Endodermal cell (in vitro differentiated cells): ENCODE measurements around the gene CDC42EP1. TPM values are rescaled to one million over a fixed set of nuclear protein-coding genes. Genes with fewer than 3 reads are reported as not detected.
"Not testable (repeated sequence)": the region's sequence is repeated elsewhere in the genome, so short reads cannot be mapped to it uniquely, and the experiment has no call there.

ENCODE experiments used
- DNase-seq: peaks from one replicate; pipeline ENCODE4 v3.0.0-alpha.2; 2017
- H3K27ac ChIP-seq: 2 replicates; pipeline ENCODE4 v1.5.1; 2013; ENCODE audit warnings: mild to moderate bottlenecking, low read depth, low read length, moderate library complexity
- H3K27me3 ChIP-seq: 2 replicates; pipeline ENCODE4 v1.6.1; 2013; ENCODE audit warnings: mild to moderate bottlenecking, low read length, moderate library complexity; ENCODE audit not compliant: insufficient read depth, control insufficient read depth, poor library complexity, severe bottlenecking
- H3K36me3 ChIP-seq: 2 replicates; pipeline ENCODE4 v1.7.0; 2013; ENCODE audit warnings: mild to moderate bottlenecking, low read length, moderate library complexity; ENCODE audit not compliant: control insufficient read depth, insufficient read depth
- H3K4me1 ChIP-seq: one replicate; pipeline ENCODE4 v1.7.0; 2013; ENCODE audit warnings: low read length; ENCODE audit not compliant: control insufficient read depth, insufficient read depth
- H3K4me3 ChIP-seq: 2 replicates; pipeline ENCODE4 v1.5.1; 2013; ENCODE audit warnings: mild to moderate bottlenecking, low read length, moderate library complexity
- H3K9ac ChIP-seq: 2 replicates; pipeline ENCODE4 v1.6.1; 2013; ENCODE audit warnings: mild to moderate bottlenecking, low read length, moderate library complexity; ENCODE audit not compliant: poor library complexity, severe bottlenecking; ENCODE audit errors: extremely low read depth
- H3K9me3 ChIP-seq: 2 replicates; pipeline ENCODE4 v1.6.1; 2013; ENCODE audit warnings: mild to moderate bottlenecking, low read length, moderate library complexity; ENCODE audit not compliant: control insufficient read depth
- H3K27ac Mint-ChIP-seq: 2 replicates; pipeline ENCODE4 v1.8.0; 2020; ENCODE audit warnings: mixed read lengths
- H3K27me3 Mint-ChIP-seq: 2 replicates; pipeline ENCODE4 v1.8.0; 2021; ENCODE audit warnings: mild to moderate bottlenecking, mixed read lengths; ENCODE audit not compliant: insufficient read depth
- H3K36me3 Mint-ChIP-seq: 2 replicates; pipeline ENCODE4 v1.8.0; 2020; ENCODE audit warnings: low read depth, mixed read lengths
- H3K4me1 Mint-ChIP-seq: 2 replicates; pipeline ENCODE4 v1.8.0; 2020; ENCODE audit warnings: mixed read lengths
- H3K4me3 Mint-ChIP-seq: 2 replicates; pipeline ENCODE4 v1.8.0; 2020; ENCODE audit warnings: mild to moderate bottlenecking, moderate library complexity, mixed read lengths
- H3K9me3 Mint-ChIP-seq: 2 replicates; pipeline ENCODE4 v1.8.0; 2020; ENCODE audit warnings: mild to moderate bottlenecking, mixed read lengths
- CTCF ChIP-seq: fragments of 200-600 bp; sonication (generic); conservative IDR thresholded peaks from 2 replicates; pipeline ENCODE4 v1.5.0; 2021; ENCODE audit warnings: antibody characterized with exemption, mild to moderate bottlenecking
- WGBS, 2 experiments: methylation state at CpG; one replicate each; pipeline versions ENCODE4 v1.1.5 to v1.1.7; 2013; ENCODE audit warnings: missing lambda C conversion rate in 2 of 2, mixed read lengths in 1 of 2; ENCODE audit not compliant: insufficient coverage in 1 of 2, insufficient read length in 1 of 2; 5-methylcytosine and 5-hydroxymethylcytosine counted together
- total RNA-seq, 2 donors: library from RNA; stranded (reverse); fragmentation: NEBNext Ultra II Directional in 1 of 2; extraction: Animal tissue kit (Norgen Biotek cat#: 25700) in 1 of 2; gene quantifications; 2 replicates in 1 of 2; 3 replicates in 1 of 2; pipeline ENCODE4 v1.2.1, GENCODE V29; 2021

Gene CDC42EP1
- total RNA-seq, 2 donors from 2014 or later, result 45.0 to 45.1 TPM

GRCh38 chr22:37601203-37601539 lies 40.9 kb downstream of the CDC42EP1 start:
- Mint-ChIP-seq H3K27ac (peak overlapping the region; percentile 83), H3K36me3 (no peaks in the 10 kb centered on the region), H3K4me3 (peak overlapping the region; percentile 17), H3K27me3 (no peaks in the 10 kb centered on the region), H3K9me3 (no peaks in the 10 kb centered on the region), H3K4me1 (peaks cover 12% of the 10 kb centered on the region)
- H3K4me1 ChIP-seq, result peaks cover 3% of the 10 kb centered on the region
- H3K4me3 ChIP-seq, result peak overlapping the region; percentile 49
- no peaks in the 10 kb centered on the region for H3K36me3 ChIP-seq
- H3K27me3 ChIP-seq, result no peaks in the 10 kb centered on the region
- no peak for DNase-seq
- H3K9me3 ChIP-seq, result no peaks in the 10 kb centered on the region
- no peak overlapping the region for H3K9ac ChIP-seq
- no peak overlapping the region for H3K27ac ChIP-seq
- 62 to 64% methylated on average over 4 of the region's 4 CpGs for WGBS, 2 experiments
- no peak for TF ChIP-seq CTCF

GRCh38 chr22:37601540-37602442 lies 41.5 kb downstream of the CDC42EP1 start:
- Mint-ChIP-seq H3K27ac (peak overlapping the region; percentile 83), H3K4me1 (peaks cover 13% of the 10 kb centered on the region), H3K4me3 (peak overlapping the region; percentile 17), H3K9me3 (no peaks in the 10 kb centered on the region), H3K36me3 (no peaks in the 10 kb centered on the region), H3K27me3 (no peaks in the 10 kb centered on the region)
- DNase-seq, result peak; percentile 93
- no peaks in the 10 kb centered on the region for H3K9me3 ChIP-seq
- H3K27me3 ChIP-seq, result no peaks in the 10 kb centered on the region
- H3K36me3 ChIP-seq, result no peaks in the 10 kb centered on the region
- H3K4me1 ChIP-seq, result peaks cover 3% of the 10 kb centered on the region
- H3K9ac ChIP-seq, result no peak overlapping the region
- no peak overlapping the region for H3K27ac ChIP-seq
- TF ChIP-seq CTCF, result no peak
- 61 to 62% methylated on average over 10 to 14 of the region's 14 CpGs for WGBS, 2 experiments
- peak overlapping the region; percentile 49 for H3K4me3 ChIP-seq

DNA sequence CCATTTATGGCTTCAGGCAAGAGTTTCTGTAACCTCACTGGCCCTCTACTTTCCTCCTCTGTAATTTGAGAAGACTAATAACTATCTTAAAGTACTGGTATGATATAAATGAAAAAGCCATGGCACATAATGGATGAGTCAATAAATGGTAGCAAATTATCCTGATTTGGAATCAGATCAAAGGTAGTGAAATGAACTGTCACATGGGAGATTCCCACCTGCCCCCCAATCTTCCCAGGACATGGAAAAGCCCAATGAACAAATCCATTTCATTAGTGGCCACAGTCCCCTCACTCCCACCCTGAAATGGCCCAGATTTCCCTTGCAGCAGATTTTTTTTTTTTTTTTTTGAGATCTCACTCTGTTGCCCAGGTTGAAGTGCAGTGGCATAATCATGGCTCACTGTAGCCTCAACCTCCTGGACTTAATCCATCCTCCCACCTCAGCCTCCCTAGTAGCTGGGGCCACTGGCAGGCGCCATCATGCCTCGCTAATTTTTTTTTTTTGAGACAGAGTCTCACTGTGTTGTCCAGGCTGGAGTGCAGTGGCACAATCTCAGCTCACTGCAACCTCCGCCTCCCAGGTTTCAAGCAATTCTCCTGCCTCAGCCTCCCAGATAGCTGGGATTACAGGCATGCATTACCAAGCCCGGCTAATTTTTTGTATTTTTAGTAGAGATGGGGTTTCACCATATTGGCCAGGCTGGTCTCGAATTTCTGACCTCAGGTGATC lies 42.4 kb downstream of the CDC42EP1 start:
- WGBS, 2 experiments, result 79 to 84% methylated on average over 5 of the region's 5 CpGs
- H3K27me3 Mint-ChIP-seq, H3K9ac ChIP-seq, DNase-seq, H3K4me3 ChIP-seq, H3K36me3 ChIP-seq, H3K27me3 ChIP-seq, H3K9me3 Mint-ChIP-seq, H3K4me1 ChIP-seq, H3K36me3 Mint-ChIP-seq, H3K9me3 ChIP-seq, H3K27ac Mint-ChIP-seq, H3K4me3 Mint-ChIP-seq, H3K27ac ChIP-seq: not testable (repeated sequence)
- peaks cover 14% of the 10 kb centered on the region for H3K4me1 Mint-ChIP-seq
